ENCODE measurements around the gene CFB. TPM values are rescaled to one million over a fixed set of nuclear protein-coding genes. Genes with fewer than 3 reads are reported as not detected.

The CFB gene
- total and polyA plus RNA-seq, 9 of the 15 experiments (the other 6 are each of a cell fraction or from before 2014, with no cell fraction given): 0.08 to 0.91 (median 0.22) TPM; not detected in 4

GRCh38 chr6:31972709-31973350 is 26.9 kb downstream of the CFB start (continued):
- TF ChIP-seq ZNF354B (CRISPR knock-in tag; IDR thresholded peaks at IDR 0.05): no peak
- TF ChIP-seq TAF7 (tag; IDR thresholded peaks at IDR 0.05): no peak
- no peak for TF ChIP-seq FOXP1 (CRISPR knock-in tag; IDR thresholded peaks at IDR 0.05)
- no peak for TF ChIP-seq TSHZ1 (CRISPR knock-in tag; IDR thresholded peaks at IDR 0.05)
- peak; percentile 85 for TF ChIP-seq THAP12 (CRISPR knock-in tag; IDR thresholded peaks at IDR 0.05)
- no peak for TF ChIP-seq JUNB (CRISPR knock-in tag; conservative IDR thresholded peaks at IDR 0.05)
- TF ChIP-seq HLTF (IDR thresholded peaks at IDR 0.05): peak; percentile 92
- no peak; a peak in 1 of 4 replicates for TF ChIP-seq UBTF (IDR thresholded peaks at IDR 0.05; ENCODE audit: borderline replicate concordance in 1 of 2, low read depth in 2 of 2, low read length in 2 of 2)
- TF ChIP-seq SNAPC5 (CRISPR knock-in tag; IDR thresholded peaks at IDR 0.05): no peak
- TF ChIP-seq OTX1 (CRISPR knock-in tag; IDR thresholded peaks at IDR 0.05): peak; percentile 87
- no peak for TF ChIP-seq PRDM10 (IDR thresholded peaks at IDR 0.05; ENCODE audit: partially characterized antibody)
- no peak for TF ChIP-seq BRD9 (IDR thresholded peaks at IDR 0.05; ENCODE audit: low read depth, partially characterized antibody)
- TF ChIP-seq RAD21 (CRISPR knock-in tag; conservative IDR thresholded peaks at IDR 0.05 in 1 of 2, IDR thresholded peaks at IDR 0.05 in 1 of 2): 0 out of 4 replicates have a peak, but pooled peaks of 1 of the 2 experiments have one; percentile 4
- TF ChIP-seq ZNF347 (CRISPR knock-in tag; IDR thresholded peaks at IDR 0.05; ENCODE audit: low read depth): no peak
- no peak for TF ChIP-seq SOX6 (IDR thresholded peaks at IDR 0.05)
- TF ChIP-seq RFX5 (IDR thresholded peaks at IDR 0.05; ENCODE audit: low read depth, low read length): no peak
